HEK293 (cell line): Measurements from ENCODE around the gene COPE.

Experiments used
- CTCF ChIA-PET: fragments of 350-600 bp; formaldehyde crosslinking; extraction: SDS; loops from one replicate; lab custom pipeline; 2021; ENCODE audit warnings: antibody characterized with exemption; lab: Yijun Ruan, JAX
- POLR2A ChIA-PET: fragments of 300-600 bp; formaldehyde crosslinking; extraction: SDS; loops from one replicate; lab custom pipeline; 2020; ENCODE audit warnings: antibody characterized with exemption, inconsistent platforms; lab: Yijun Ruan, JAX
- H3K27ac ChIP-seq: fragments of 200-500 bp; sonication (Bioruptor generic); 2 replicates; pipeline ENCODE4 v1.5.1; 2014; ENCODE audit warnings: low read depth, low read length, control low read depth, inconsistent platforms; ENCODE audit errors: extremely low read depth
- H3K36me3 ChIP-seq, 2 experiments: fragments of 200-500 bp in 1 of 2; sonication (Bioruptor generic) in 1 of 2; 1 replicate in 1 of 2; 2 replicates in 1 of 2; pipeline ENCODE4 v1.5.1; 2014 to 2017; ENCODE audit warnings: inconsistent platforms in 2 of 2, low read length in 2 of 2; ENCODE audit not compliant: control insufficient read depth in 2 of 2, insufficient read depth in 1 of 2
- H3K4me1 ChIP-seq: fragments of 200-500 bp; sonication (Bioruptor generic); 2 replicates; pipeline ENCODE4 v1.5.1; 2014; ENCODE audit warnings: mild to moderate bottlenecking, low read length, inconsistent platforms; ENCODE audit not compliant: control insufficient read depth, insufficient read depth
- H3K4me3 ChIP-seq: 2 replicates; pipeline ENCODE4 v1.5.1; 2011; ENCODE audit warnings: low read depth, mild to moderate bottlenecking, control low read depth, low read length, moderate library complexity
- H3K9me3 ChIP-seq: fragments of 200-500 bp; sonication (Bioruptor generic); 2 replicates; pipeline ENCODE4 v1.5.1; 2014; ENCODE audit warnings: low read depth, low read length, inconsistent platforms; ENCODE audit not compliant: control insufficient read depth, insufficient read depth
- GFI1B ChIP-seq: fragments of 450-650 bp; formaldehyde crosslinking; IDR thresholded peaks from 2 replicates; pipeline ENCODE4 v1.5.1; 2016; ENCODE audit warnings: missing biosample characterization, missing genetic modification characterization
- OVOL3 ChIP-seq: fragments of 450-650 bp; formaldehyde crosslinking; IDR thresholded peaks from 2 replicates; pipeline ENCODE4 v1.5.1; 2016; ENCODE audit warnings: missing biosample characterization, missing genetic modification characterization
- RBAK ChIP-seq: fragments of 450-650 bp; formaldehyde crosslinking; IDR thresholded peaks from 2 replicates; pipeline ENCODE4 v1.5.1; 2016; ENCODE audit warnings: missing biosample characterization, missing genetic modification characterization
- ZBTB21 ChIP-seq: fragments of 450-650 bp; formaldehyde crosslinking; IDR thresholded peaks from 2 replicates; pipeline ENCODE4 v1.5.1; 2017; ENCODE audit warnings: missing biosample characterization, missing genetic modification characterization
- ZFHX2 ChIP-seq: fragments of 450-650 bp; formaldehyde crosslinking; conservative IDR thresholded peaks from 2 replicates; pipeline ENCODE4 v1.5.1; 2016; ENCODE audit warnings: missing biosample characterization, missing genetic modification characterization
- ZFP3 ChIP-seq: fragments of 450-650 bp; formaldehyde crosslinking; IDR thresholded peaks from 2 replicates; pipeline ENCODE4 v1.5.1; 2016; ENCODE audit warnings: low read depth, missing biosample characterization, missing genetic modification characterization
- ZIC2 ChIP-seq: fragments of 450-650 bp; formaldehyde crosslinking; IDR thresholded peaks from 2 replicates; pipeline ENCODE4 v1.5.1; 2016; ENCODE audit warnings: missing biosample characterization, missing genetic modification characterization
- ZNF148 ChIP-seq: fragments of 450-650 bp; formaldehyde crosslinking; IDR thresholded peaks from 2 replicates; pipeline ENCODE4 v1.5.0; 2017; ENCODE audit warnings: missing biosample characterization, missing genetic modification characterization, borderline replicate concordance
- ZNF16 ChIP-seq: fragments of 450-650 bp; formaldehyde crosslinking; IDR thresholded peaks from 2 replicates; pipeline ENCODE4 v1.5.1; 2016; ENCODE audit warnings: low read depth, missing biosample characterization, missing genetic modification characterization
- ZNF2 ChIP-seq: fragments of 450-650 bp; formaldehyde crosslinking; IDR thresholded peaks from 2 replicates; pipeline ENCODE4 v1.5.1; 2016; ENCODE audit warnings: missing biosample characterization, missing genetic modification characterization
- ZNF26 ChIP-seq: fragments of 450-650 bp; formaldehyde crosslinking; IDR thresholded peaks from 2 replicates; pipeline ENCODE4 v1.5.1; 2016; ENCODE audit warnings: missing biosample characterization, missing genetic modification characterization
- ZNF341 ChIP-seq: fragments of 450-650 bp; formaldehyde crosslinking; IDR thresholded peaks from 2 replicates; pipeline ENCODE4; 2016; ENCODE audit warnings: low read depth, missing biosample characterization, missing genetic modification characterization
- ZNF362 ChIP-seq: fragments of 450-650 bp; formaldehyde crosslinking; IDR thresholded peaks from 2 replicates; pipeline ENCODE4 v1.5.1; 2016; ENCODE audit warnings: missing biosample characterization, missing genetic modification characterization
- ZNF521 ChIP-seq: fragments of 450-650 bp; formaldehyde crosslinking; IDR thresholded peaks from 2 replicates; pipeline ENCODE4 v1.5.1; 2017; ENCODE audit warnings: missing biosample characterization, mild to moderate bottlenecking, missing genetic modification characterization
- ZNF529 ChIP-seq: fragments of 450-650 bp; formaldehyde crosslinking; IDR thresholded peaks from 2 replicates; pipeline ENCODE4 v1.5.1; 2017; ENCODE audit warnings: missing genetic modification characterization, missing biosample characterization; ENCODE audit not compliant: insufficient replicate concordance
- ZNF530 ChIP-seq: fragments of 450-650 bp; formaldehyde crosslinking; IDR thresholded peaks from 2 replicates; pipeline ENCODE4 v1.5.1; 2016; ENCODE audit warnings: low read depth, missing biosample characterization, missing genetic modification characterization
- ZNF600 ChIP-seq: fragments of 450-650 bp; formaldehyde crosslinking; IDR thresholded peaks from 2 replicates; pipeline ENCODE4 v1.5.1; 2016; ENCODE audit warnings: missing biosample characterization, missing genetic modification characterization
- ZNF664 ChIP-seq: fragments of 450-650 bp; formaldehyde crosslinking; IDR thresholded peaks from 2 replicates; pipeline ENCODE4 v1.5.1; 2016; ENCODE audit warnings: missing biosample characterization, missing genetic modification characterization
- ZNF777 ChIP-seq: fragments of 450-650 bp; formaldehyde crosslinking; IDR thresholded peaks from 2 replicates; pipeline ENCODE4 v1.5.1; 2017; ENCODE audit warnings: missing biosample characterization, missing genetic modification characterization, borderline replicate concordance
- TF ChIP-seq, protein P1 (sequence below): fragments of 450-650 bp; formaldehyde crosslinking; conservative IDR thresholded peaks from 2 replicates; pipeline ENCODE4 v1.5.1; 2016; ENCODE audit warnings: low read depth, missing biosample characterization, missing genetic modification characterization
- TF ChIP-seq, protein P2 (sequence below): fragments of 450-650 bp; formaldehyde crosslinking; IDR thresholded peaks from 2 replicates; pipeline ENCODE4; 2016; ENCODE audit warnings: missing biosample characterization, missing genetic modification characterization
- TF ChIP-seq, protein P3 (sequence below): fragments of 450-650 bp; formaldehyde crosslinking; IDR thresholded peaks from 2 replicates; pipeline ENCODE4 v1.5.1; 2016; ENCODE audit warnings: missing biosample characterization, missing genetic modification characterization, low read depth

The COPE gene

DNA sequence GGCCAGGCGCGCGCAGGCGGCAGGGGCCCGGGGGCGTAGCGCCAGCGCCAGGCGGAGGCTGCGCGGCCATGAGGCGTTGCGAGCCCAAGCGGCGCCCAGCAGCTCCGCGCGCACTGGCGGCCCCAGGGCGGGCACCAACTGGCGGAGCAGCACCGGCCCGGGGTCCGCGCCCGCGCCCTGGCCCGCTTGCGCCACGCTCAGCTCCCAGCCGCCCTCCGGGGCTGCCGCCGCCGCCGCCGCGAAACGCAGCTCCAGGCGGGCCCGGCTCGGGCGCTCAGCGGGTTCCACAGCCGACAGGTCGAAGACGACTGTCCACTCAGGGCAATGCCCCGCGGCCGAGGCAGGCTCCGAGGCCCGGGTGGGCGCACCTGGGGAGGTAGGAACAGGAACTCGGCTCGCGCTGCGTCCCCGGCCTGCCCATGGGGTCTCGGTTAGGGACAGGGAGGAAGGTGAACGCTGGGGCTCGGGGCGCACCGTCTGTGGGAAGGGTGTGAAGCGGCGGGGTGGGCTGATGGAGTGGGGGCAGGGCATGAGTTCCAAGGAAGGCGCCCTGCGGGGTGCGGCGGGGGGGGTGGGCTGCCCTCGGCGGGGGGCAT is 50.1 kb downstream of the COPE start:
- Histone ChIP-seq H3K36me3 (peaks cover 7 to 48% of the 10 kb centered on the region in 2 experiments; a peak in 2 of 3 replicates), H3K9me3 (no peaks in the 10 kb centered on the region), H3K27ac (no peak overlapping the region), H3K4me3 (no peak overlapping the region), H3K4me1 (peaks cover 5% of the 10 kb centered on the region)
- POLR2A ChIA-PET: no interaction called here
- CTCF ChIA-PET: no interaction called here
- TF ChIP-seq GFI1B (tag by site-specific recombination) (no peak), ZNF16 (tag by site-specific recombination) (no peak), ZNF529 (tag by site-specific recombination) (no peak), ZNF600 (tag by site-specific recombination) (no peak), ZNF664 (no peak), ZFP3 (no peak), ZNF530 (tag by site-specific recombination) (no peak), ZNF2 (tag by site-specific recombination) (no peak), RBAK (tag by site-specific recombination) (no peak)
- TF ChIP-seq, protein P1, sequence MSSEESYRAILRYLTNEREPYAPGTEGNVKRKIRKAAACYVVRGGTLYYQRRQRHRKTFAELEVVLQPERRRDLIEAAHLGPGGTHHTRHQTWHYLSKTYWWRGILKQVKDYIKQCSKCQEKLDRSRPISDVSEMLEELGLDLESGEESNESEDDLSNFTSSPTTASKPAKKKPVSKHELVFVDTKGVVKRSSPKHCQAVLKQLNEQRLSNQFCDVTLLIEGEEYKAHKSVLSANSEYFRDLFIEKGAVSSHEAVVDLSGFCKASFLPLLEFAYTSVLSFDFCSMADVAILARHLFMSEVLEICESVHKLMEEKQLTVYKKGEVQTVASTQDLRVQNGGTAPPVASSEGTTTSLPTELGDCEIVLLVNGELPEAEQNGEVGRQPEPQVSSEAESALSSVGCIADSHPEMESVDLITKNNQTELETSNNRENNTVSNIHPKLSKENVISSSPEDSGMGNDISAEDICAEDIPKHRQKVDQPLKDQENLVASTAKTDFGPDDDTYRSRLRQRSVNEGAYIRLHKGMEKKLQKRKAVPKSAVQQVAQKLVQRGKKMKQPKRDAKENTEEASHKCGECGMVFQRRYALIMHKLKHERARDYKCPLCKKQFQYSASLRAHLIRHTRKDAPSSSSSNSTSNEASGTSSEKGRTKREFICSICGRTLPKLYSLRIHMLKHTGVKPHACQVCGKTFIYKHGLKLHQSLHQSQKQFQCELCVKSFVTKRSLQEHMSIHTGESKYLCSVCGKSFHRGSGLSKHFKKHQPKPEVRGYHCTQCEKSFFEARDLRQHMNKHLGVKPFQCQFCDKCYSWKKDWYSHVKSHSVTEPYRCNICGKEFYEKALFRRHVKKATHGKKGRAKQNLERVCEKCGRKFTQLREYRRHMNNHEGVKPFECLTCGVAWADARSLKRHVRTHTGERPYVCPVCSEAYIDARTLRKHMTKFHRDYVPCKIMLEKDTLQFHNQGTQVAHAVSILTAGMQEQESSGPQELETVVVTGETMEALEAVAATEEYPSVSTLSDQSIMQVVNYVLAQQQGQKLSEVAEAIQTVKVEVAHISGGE (tag by site-specific recombination): no peak
- TF ChIP-seq, all 188 proteins: peak for 0

GRCh38 chr19:18868380-18869022 is 50.7 kb downstream of the COPE start:
- CTCF ChIA-PET: no interaction called here
- TF ChIP-seq, protein P2, sequence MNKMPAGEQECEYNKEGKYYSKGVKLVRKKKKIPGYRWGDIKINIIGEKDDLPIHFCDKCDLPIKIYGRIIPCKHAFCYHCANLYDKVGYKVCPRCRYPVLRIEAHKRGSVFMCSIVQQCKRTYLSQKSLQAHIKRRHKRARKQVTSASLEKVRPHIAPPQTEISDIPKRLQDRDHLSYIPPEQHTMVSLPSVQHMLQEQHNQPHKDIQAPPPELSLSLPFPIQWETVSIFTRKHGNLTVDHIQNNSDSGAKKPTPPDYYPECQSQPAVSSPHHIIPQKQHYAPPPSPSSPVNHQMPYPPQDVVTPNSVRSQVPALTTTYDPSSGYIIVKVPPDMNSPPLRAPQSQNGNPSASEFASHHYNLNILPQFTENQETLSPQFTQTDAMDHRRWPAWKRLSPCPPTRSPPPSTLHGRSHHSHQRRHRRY (tag by site-specific recombination): no peak
- TF ChIP-seq, protein P3, sequence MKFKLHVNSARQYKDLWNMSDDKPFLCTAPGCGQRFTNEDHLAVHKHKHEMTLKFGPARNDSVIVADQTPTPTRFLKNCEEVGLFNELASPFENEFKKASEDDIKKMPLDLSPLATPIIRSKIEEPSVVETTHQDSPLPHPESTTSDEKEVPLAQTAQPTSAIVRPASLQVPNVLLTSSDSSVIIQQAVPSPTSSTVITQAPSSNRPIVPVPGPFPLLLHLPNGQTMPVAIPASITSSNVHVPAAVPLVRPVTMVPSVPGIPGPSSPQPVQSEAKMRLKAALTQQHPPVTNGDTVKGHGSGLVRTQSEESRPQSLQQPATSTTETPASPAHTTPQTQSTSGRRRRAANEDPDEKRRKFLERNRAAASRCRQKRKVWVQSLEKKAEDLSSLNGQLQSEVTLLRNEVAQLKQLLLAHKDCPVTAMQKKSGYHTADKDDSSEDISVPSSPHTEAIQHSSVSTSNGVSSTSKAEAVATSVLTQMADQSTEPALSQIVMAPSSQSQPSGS (tag by site-specific recombination): no peak
- TF ChIP-seq ZNF362: no peak
- no peak for TF ChIP-seq ZNF341 (tag by site-specific recombination)
- no peak for TF ChIP-seq OVOL3 (tag by site-specific recombination)
- no peak for TF ChIP-seq ZNF777 (tag by site-specific recombination)
- no peak for TF ChIP-seq ZNF521 (tag by site-specific recombination)
- TF ChIP-seq ZNF148 (tag by site-specific recombination): no peak
- TF ChIP-seq ZIC2: no peak
- TF ChIP-seq ZNF26 (tag by site-specific recombination): no peak
- TF ChIP-seq ZBTB21: no peak
- no peak for TF ChIP-seq ZFHX2 (tag by site-specific recombination)
- TF ChIP-seq, all 188 proteins: peak for 0
- Histone ChIP-seq H3K36me3 (peaks cover 8 to 50% of the 10 kb centered on the region in 2 experiments; a peak in 2 of 3 replicates), H3K27ac (no peak overlapping the region), H3K4me3 (no peak overlapping the region), H3K9me3 (no peaks in the 10 kb centered on the region), H3K4me1 (peaks cover 5% of the 10 kb centered on the region)
- POLR2A ChIA-PET: no interaction called here
